HEK293 (cell line): ENCODE measurements around the gene CCL7.

Source experiments
- CTCF ChIA-PET: fragments of 350-600 bp; formaldehyde crosslinking; extraction: SDS; loops from one replicate; lab custom pipeline; 2021; ENCODE audit warnings: antibody characterized with exemption; lab: Yijun Ruan, JAX
- POLR2A ChIA-PET: fragments of 300-600 bp; formaldehyde crosslinking; extraction: SDS; loops from one replicate; lab custom pipeline; 2020; ENCODE audit warnings: antibody characterized with exemption, inconsistent platforms; lab: Yijun Ruan, JAX
- H3K27ac ChIP-seq: fragments of 200-500 bp; sonication (Bioruptor generic); 2 replicates; pipeline ENCODE4 v1.5.1; 2014; ENCODE audit warnings: low read depth, low read length, control low read depth, inconsistent platforms; ENCODE audit errors: extremely low read depth
- H3K36me3 ChIP-seq, 2 experiments: fragments of 200-500 bp in 1 of 2; sonication (Bioruptor generic) in 1 of 2; 1 replicate in 1 of 2; 2 replicates in 1 of 2; pipeline ENCODE4 v1.5.1; 2014 to 2017; ENCODE audit warnings: inconsistent platforms in 2 of 2, low read length in 2 of 2; ENCODE audit not compliant: control insufficient read depth in 2 of 2, insufficient read depth in 1 of 2
- H3K4me1 ChIP-seq: fragments of 200-500 bp; sonication (Bioruptor generic); 2 replicates; pipeline ENCODE4 v1.5.1; 2014; ENCODE audit warnings: mild to moderate bottlenecking, low read length, inconsistent platforms; ENCODE audit not compliant: control insufficient read depth, insufficient read depth
- H3K4me3 ChIP-seq: 2 replicates; pipeline ENCODE4 v1.5.1; 2011; ENCODE audit warnings: low read depth, mild to moderate bottlenecking, control low read depth, low read length, moderate library complexity
- H3K9me3 ChIP-seq: fragments of 200-500 bp; sonication (Bioruptor generic); 2 replicates; pipeline ENCODE4 v1.5.1; 2014; ENCODE audit warnings: low read depth, low read length, inconsistent platforms; ENCODE audit not compliant: control insufficient read depth, insufficient read depth
- ELK4 ChIP-seq: IDR thresholded peaks from 2 replicates; pipeline ENCODE4 v1.6.1; 2011; ENCODE audit warnings: mild to moderate bottlenecking, low read depth, low read length, borderline replicate concordance
- MEIS1 ChIP-seq: sonication (generic); formaldehyde crosslinking; IDR thresholded peaks from 2 replicates; pipeline ENCODE4 v1.8.1; 2022; ENCODE audit warnings: missing genetic modification reagents, mild to moderate bottlenecking, borderline replicate concordance
- TSHZ1 ChIP-seq: fragments of 450-650 bp; formaldehyde crosslinking; IDR thresholded peaks from 2 replicates; pipeline ENCODE4 v1.5.1; 2016; ENCODE audit warnings: missing biosample characterization, missing genetic modification characterization, borderline replicate concordance
- ZBTB17 ChIP-seq: fragments of 450-650 bp; formaldehyde crosslinking; IDR thresholded peaks from 2 replicates; pipeline ENCODE4 v1.5.1; 2016; ENCODE audit warnings: missing biosample characterization, missing genetic modification characterization
- ZBTB21 ChIP-seq: fragments of 450-650 bp; formaldehyde crosslinking; IDR thresholded peaks from 2 replicates; pipeline ENCODE4 v1.5.1; 2017; ENCODE audit warnings: missing biosample characterization, missing genetic modification characterization
- ZBTB8A ChIP-seq: fragments of 450-650 bp; formaldehyde crosslinking; IDR thresholded peaks from 2 replicates; pipeline ENCODE4 v1.5.1; 2016; ENCODE audit warnings: missing biosample characterization, missing genetic modification characterization
- ZEB2 ChIP-seq: fragments of 450-650 bp; formaldehyde crosslinking; IDR thresholded peaks from 2 replicates; pipeline ENCODE4 v1.5.1; 2016; ENCODE audit warnings: missing biosample characterization, missing genetic modification characterization
- ZNF10 ChIP-seq: fragments of 450-650 bp; formaldehyde crosslinking; IDR thresholded peaks from 2 replicates; pipeline ENCODE4 v1.5.1; 2017; ENCODE audit warnings: missing biosample characterization, missing genetic modification characterization
- ZNF112 ChIP-seq: fragments of 450-650 bp; formaldehyde crosslinking; IDR thresholded peaks from 2 replicates; pipeline ENCODE4 v1.5.0; 2017; ENCODE audit warnings: missing biosample characterization, missing genetic modification characterization
- ZNF157 ChIP-seq: fragments of 450-650 bp; formaldehyde crosslinking; IDR thresholded peaks from 2 replicates; pipeline ENCODE4 v1.5.1; 2016; ENCODE audit warnings: missing biosample characterization, missing genetic modification characterization
- ZNF223 ChIP-seq: fragments of 450-650 bp; formaldehyde crosslinking; IDR thresholded peaks from 2 replicates; pipeline ENCODE4 v1.5.1; 2016; ENCODE audit warnings: missing biosample characterization, missing genetic modification characterization
- ZNF362 ChIP-seq: fragments of 450-650 bp; formaldehyde crosslinking; IDR thresholded peaks from 2 replicates; pipeline ENCODE4 v1.5.1; 2016; ENCODE audit warnings: missing biosample characterization, missing genetic modification characterization
- ZNF426 ChIP-seq: fragments of 450-650 bp; formaldehyde crosslinking; IDR thresholded peaks from 2 replicates; pipeline ENCODE4 v1.5.1; 2017; ENCODE audit warnings: missing biosample characterization, missing genetic modification characterization, mild to moderate bottlenecking, inconsistent platforms, moderate library complexity
- ZNF560 ChIP-seq: fragments of 450-650 bp; formaldehyde crosslinking; IDR thresholded peaks from 2 replicates; pipeline ENCODE4 v1.5.1; 2017; ENCODE audit warnings: missing biosample characterization, missing genetic modification characterization, borderline replicate concordance
- ZNF621 ChIP-seq: fragments of 450-650 bp; formaldehyde crosslinking; IDR thresholded peaks from 2 replicates; pipeline ENCODE4 v1.5.1; 2017; ENCODE audit warnings: missing biosample characterization, missing genetic modification characterization
- ZNF626 ChIP-seq: fragments of 450-650 bp; sonication (Bioruptor Pico); formaldehyde crosslinking; IDR thresholded peaks from 2 replicates; pipeline ENCODE4 v1.5.1; 2018; ENCODE audit warnings: missing biosample characterization, missing genetic modification characterization, inconsistent platforms
- ZNF658 ChIP-seq: fragments of 450-650 bp; formaldehyde crosslinking; IDR thresholded peaks from 2 replicates; pipeline ENCODE4; 2016; ENCODE audit warnings: missing biosample characterization, missing genetic modification characterization
- ZNF660 ChIP-seq: fragments of 450-650 bp; IDR thresholded peaks from 2 replicates; pipeline ENCODE4 v1.5.1; 2018; ENCODE audit warnings: missing biosample characterization, mild to moderate bottlenecking, missing genetic modification characterization
- ZNF701 ChIP-seq: fragments of 450-650 bp; formaldehyde crosslinking; IDR thresholded peaks from 2 replicates; pipeline ENCODE4 v1.5.1; 2016; ENCODE audit warnings: missing biosample characterization, missing genetic modification characterization
- TF ChIP-seq, protein P1 (sequence below): fragments of 450-650 bp; formaldehyde crosslinking; IDR thresholded peaks from 2 replicates; pipeline ENCODE4 v1.5.0; 2017; ENCODE audit warnings: missing biosample characterization, missing genetic modification characterization, borderline replicate concordance
- TF ChIP-seq, protein P2 (sequence below): fragments of 450-650 bp; formaldehyde crosslinking; IDR thresholded peaks from 2 replicates; pipeline ENCODE4; 2016; ENCODE audit warnings: missing biosample characterization, missing genetic modification characterization

The CCL7 gene

GRCh38 chr17:34234616-34235015 is 35.4 kb upstream of the CCL7 start (continued):
- TF ChIP-seq ZNF362 (tag by site-specific recombination) (no peak), TSHZ1 (no peak), ELK4 (no peak), ZNF626 (tag by site-specific recombination) (no peak), ZNF223 (no peak)
- TF ChIP-seq, all 188 proteins: peak for 0

DNA sequence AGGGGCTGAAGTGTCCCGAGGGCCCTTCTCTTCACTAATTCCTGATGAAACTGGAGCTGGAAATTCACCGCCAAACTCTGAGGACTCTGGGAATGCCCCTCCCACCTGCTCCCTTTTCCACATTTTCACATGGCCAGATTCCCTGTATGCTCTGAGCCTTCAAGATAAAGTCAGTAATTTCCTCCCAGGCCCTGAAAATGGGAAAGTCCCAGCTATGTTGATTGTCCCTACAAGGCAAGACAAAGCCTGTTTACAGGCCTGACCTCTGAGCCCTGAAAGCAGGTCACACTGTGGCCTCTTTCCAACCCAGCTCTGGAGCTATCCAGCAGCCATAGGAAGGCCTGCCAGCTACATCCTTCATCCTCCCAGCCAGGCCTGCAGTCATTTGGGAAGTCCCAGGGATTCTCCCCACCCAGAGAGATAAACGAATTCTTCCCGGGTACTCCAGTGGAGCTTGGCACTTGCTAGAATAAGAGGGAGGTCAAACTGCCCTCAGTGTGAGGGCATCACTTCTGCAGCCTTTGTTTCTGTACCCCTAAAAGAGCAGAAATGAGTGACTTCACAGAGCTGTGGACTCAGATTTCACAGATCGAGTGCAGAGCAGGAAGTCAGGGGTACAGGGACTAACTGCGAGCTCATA is 34.5 kb upstream of the CCL7 start:
- Histone ChIP-seq H3K36me3 (no peaks in the 10 kb centered on the region), H3K9me3 (no peaks in the 10 kb centered on the region), H3K27ac (no peak overlapping the region), H3K4me1 (peaks cover 10% of the 10 kb centered on the region), H3K4me3 (no peak overlapping the region)
- TF ChIP-seq ZNF112 (tag by site-specific recombination) (no peak), ZNF10 (tag by site-specific recombination) (no peak), ZBTB17 (no peak), ZNF426 (tag by site-specific recombination) (no peak), ZBTB21 (no peak), ZNF660 (tag by site-specific recombination) (no peak), ZBTB8A (no peak), ZNF621 (no peak), ZNF560 (no peak), ZNF658 (no peak)
- ChIA-PET POLR2A (no interaction called here), CTCF (interaction anchor here (0.6 to 5.0 kb wide), 4 partner anchors 10 to 125 kb away, joined by 4 to 21 read pairs (median 5); no protein-coding TSS in a partner anchor)

GRCh38 chr17:34236281-34236892 is 33.6 kb upstream of the CCL7 start:
- H3K36me3 ChIP-seq = no peaks in the 10 kb centered on the region
- H3K9me3 ChIP-seq = no peaks in the 10 kb centered on the region
- no peak overlapping the region for H3K4me3 ChIP-seq
- H3K27ac ChIP-seq = no peak overlapping the region
- POLR2A ChIA-PET = no interaction called here
- peaks cover 10% of the 10 kb centered on the region for H3K4me1 ChIP-seq
- CTCF ChIA-PET = interaction anchor here (1.0 to 5.0 kb wide), 2 partner anchors 35 to 125 kb away, joined by 3 to 21 read pairs; no protein-coding TSS in a partner anchor
- TF ChIP-seq, protein P1, sequence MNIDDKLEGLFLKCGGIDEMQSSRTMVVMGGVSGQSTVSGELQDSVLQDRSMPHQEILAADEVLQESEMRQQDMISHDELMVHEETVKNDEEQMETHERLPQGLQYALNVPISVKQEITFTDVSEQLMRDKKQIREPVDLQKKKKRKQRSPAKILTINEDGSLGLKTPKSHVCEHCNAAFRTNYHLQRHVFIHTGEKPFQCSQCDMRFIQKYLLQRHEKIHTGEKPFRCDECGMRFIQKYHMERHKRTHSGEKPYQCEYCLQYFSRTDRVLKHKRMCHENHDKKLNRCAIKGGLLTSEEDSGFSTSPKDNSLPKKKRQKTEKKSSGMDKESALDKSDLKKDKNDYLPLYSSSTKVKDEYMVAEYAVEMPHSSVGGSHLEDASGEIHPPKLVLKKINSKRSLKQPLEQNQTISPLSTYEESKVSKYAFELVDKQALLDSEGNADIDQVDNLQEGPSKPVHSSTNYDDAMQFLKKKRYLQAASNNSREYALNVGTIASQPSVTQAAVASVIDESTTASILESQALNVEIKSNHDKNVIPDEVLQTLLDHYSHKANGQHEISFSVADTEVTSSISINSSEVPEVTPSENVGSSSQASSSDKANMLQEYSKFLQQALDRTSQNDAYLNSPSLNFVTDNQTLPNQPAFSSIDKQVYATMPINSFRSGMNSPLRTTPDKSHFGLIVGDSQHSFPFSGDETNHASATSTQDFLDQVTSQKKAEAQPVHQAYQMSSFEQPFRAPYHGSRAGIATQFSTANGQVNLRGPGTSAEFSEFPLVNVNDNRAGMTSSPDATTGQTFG = no peak
- no peak for TF ChIP-seq ZNF362 (tag by site-specific recombination)
- no peak for TF ChIP-seq ZEB2 (tag by site-specific recombination)
- no peak for TF ChIP-seq ZBTB8A
- no peak for TF ChIP-seq ZNF157
- TF ChIP-seq, protein P2, sequence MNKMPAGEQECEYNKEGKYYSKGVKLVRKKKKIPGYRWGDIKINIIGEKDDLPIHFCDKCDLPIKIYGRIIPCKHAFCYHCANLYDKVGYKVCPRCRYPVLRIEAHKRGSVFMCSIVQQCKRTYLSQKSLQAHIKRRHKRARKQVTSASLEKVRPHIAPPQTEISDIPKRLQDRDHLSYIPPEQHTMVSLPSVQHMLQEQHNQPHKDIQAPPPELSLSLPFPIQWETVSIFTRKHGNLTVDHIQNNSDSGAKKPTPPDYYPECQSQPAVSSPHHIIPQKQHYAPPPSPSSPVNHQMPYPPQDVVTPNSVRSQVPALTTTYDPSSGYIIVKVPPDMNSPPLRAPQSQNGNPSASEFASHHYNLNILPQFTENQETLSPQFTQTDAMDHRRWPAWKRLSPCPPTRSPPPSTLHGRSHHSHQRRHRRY (tag by site-specific recombination) = no peak
- TF ChIP-seq ZNF701 (tag by site-specific recombination) = no peak
- TF ChIP-seq MEIS1 (CRISPR knock-in tag) = no peak
